Endothelial cell of umbilical vein (primary cell): Measurements from ENCODE around the gene BOD1L1. TPM values are rescaled to one million over a fixed set of nuclear protein-coding genes. Genes with fewer than 3 reads are reported as not detected.

Experiments
- BruUV-seq: library from RNA; stranded (reverse); fragments of 400-500 nt; replicated peaks from 2 replicates; lab custom pipeline; 2021; lab: Mats Ljungman, UMichigan
- CTCF ChIA-PET: fragments of 300-600, 350-600 bp; sonication (Branson Sonifier 250); formaldehyde crosslinking; loops from one replicate; lab custom pipeline; 2021; ENCODE audit warnings: antibody characterized with exemption, inconsistent platforms; lab: Charles Lee
- POLR2A ChIA-PET: fragments of 300-600, 350-600 bp; sonication (Branson Sonifier 250); formaldehyde crosslinking; loops from one replicate; lab custom pipeline; 2021; ENCODE audit warnings: antibody characterized with exemption, inconsistent platforms; lab: Charles Lee
- DNase-seq: peaks from one replicate; pipeline ENCODE4 v3.0.0-alpha.2; 2011; ENCODE audit warnings: low read depth, low spot score
- FAIRE-seq: peaks from 2 replicates; lab custom pipeline; 2011; peaks lifted over from hg19 to GRCh38; lab: Jason Lieb, UNC
- H2AFZ ChIP-seq: 2 replicates; pipeline ENCODE4 v1.6.0; 2012; ENCODE audit warnings: low read depth, low read length, control low read depth, inconsistent platforms
- H3K27ac ChIP-seq: 2 replicates; pipeline ENCODE4 v1.5.1; 2011; ENCODE audit warnings: low read depth, mild to moderate bottlenecking, control low read depth, low read length, moderate library complexity; ENCODE audit not compliant: insufficient read depth
- H3K27me3 ChIP-seq, 2 experiments: 2 replicates each; pipeline versions ENCODE4 v1.6.0 to v1.6.1; 2011; ENCODE audit warnings: low read length in 2 of 2, mixed read lengths in 1 of 2; ENCODE audit not compliant: control insufficient read depth in 2 of 2, insufficient read depth in 2 of 2
- H3K36me3 ChIP-seq, 2 experiments: 2 replicates in 1 of 2; 3 replicates in 1 of 2; pipeline ENCODE4 v1.5.1; 2011; ENCODE audit warnings: low read length in 2 of 2, mild to moderate bottlenecking in 1 of 2, moderate library complexity in 1 of 2; ENCODE audit not compliant: control insufficient read depth in 2 of 2, insufficient read depth in 2 of 2; ENCODE audit errors: extremely low read depth in 1 of 2
- H3K4me1 ChIP-seq: 3 replicates; pipeline ENCODE4 v1.5.1; 2011; ENCODE audit warnings: mild to moderate bottlenecking, low read length; ENCODE audit not compliant: control insufficient read depth, insufficient read depth; ENCODE audit errors: extremely low read depth
- H3K4me2 ChIP-seq: 2 replicates; pipeline ENCODE4 v1.6.1; 2011; ENCODE audit warnings: low read length, control low read depth, mixed read lengths; ENCODE audit not compliant: insufficient read depth
- H3K4me3 ChIP-seq, 3 experiments: fragments of 200-600 bp in 1 of 3; sonication (generic), shearing (Covaris generic) in 1 of 3; replicated peaks in 1 of 3; 2 replicates each; pipeline ENCODE4 v1.5.1; 2011 to 2016; ENCODE audit warnings: control low read depth in 3 of 3, low read length in 3 of 3, mild to moderate bottlenecking in 2 of 3, inconsistent platforms in 1 of 3, low read depth in 1 of 3, moderate library complexity in 1 of 3; ENCODE audit not compliant: insufficient read depth in 1 of 3
- H3K79me2 ChIP-seq: 2 replicates; pipeline ENCODE4 v1.6.0; 2012; ENCODE audit warnings: low read length, inconsistent platforms; ENCODE audit not compliant: control insufficient read depth, insufficient read depth
- H3K9ac ChIP-seq: replicated peaks from 2 replicates; pipeline ENCODE3; 2011; ENCODE audit warnings: low read length, control low read depth; ENCODE audit not compliant: insufficient read depth; ENCODE audit errors: extremely low read depth
- H3K9me1 ChIP-seq: replicated peaks from 3 replicates; pipeline ENCODE4 v1.6.0; 2011; ENCODE audit warnings: mild to moderate bottlenecking, low read length; ENCODE audit not compliant: control insufficient read depth, insufficient read depth; ENCODE audit errors: extremely low read depth
- H3K9me3 ChIP-seq: replicated peaks from 2 replicates; pipeline ENCODE4 v1.5.1; 2012; ENCODE audit warnings: low read length, inconsistent platforms; ENCODE audit not compliant: control insufficient read depth, insufficient read depth
- H4K20me1 ChIP-seq: replicated peaks from 2 replicates; pipeline ENCODE3; 2011; ENCODE audit warnings: mild to moderate bottlenecking, low read length; ENCODE audit not compliant: control insufficient read depth, insufficient read depth; ENCODE audit errors: extremely low read depth
- CTCF ChIP-seq, 2 donors: IDR thresholded peaks; 1 replicate in 1 of 2; 2 replicates in 1 of 2; pipeline ENCODE4 v1.5.1; 2011; ENCODE audit warnings: low read length in 2 of 2, mild to moderate bottlenecking in 2 of 2, moderate library complexity in 2 of 2, control low read depth in 1 of 2, inconsistent platforms in 1 of 2, low read depth in 1 of 2; ENCODE audit not compliant: insufficient read depth in 1 of 2; ENCODE audit errors: extremely low read depth in 1 of 2
- EZH2 ChIP-seq: IDR thresholded peaks from 2 replicates; pipeline ENCODE4 v1.6.1; 2012; ENCODE audit warnings: borderline replicate concordance, low read depth, mild to moderate bottlenecking, moderate library complexity, low read length, inconsistent platforms; ENCODE audit not compliant: severe bottlenecking
- POLR2A ChIP-seq: IDR thresholded peaks from 2 replicates; pipeline ENCODE4 v1.6.1; 2012; ENCODE audit warnings: low read depth, mild to moderate bottlenecking, control low read depth, low read length
- dilution Hi-C: fragments of 300-500 bp; cut with MboI; formaldehyde crosslinking; loops from one replicate; pipeline ENCODE4 v1.15.0; 2019; ENCODE audit warnings: low sequenced_read_pairs; ENCODE audit not compliant: extremely low pct_ligation_motif_present
- intact Hi-C: fragments of 100-400 bp; cut with micrococcal nuclease; formaldehyde crosslinking; loops from one replicate; pipeline ENCODE4 v1.10.0; 2022
- polyA plus RNA-seq, 4 experiments: library from polyadenylated mRNA; depleted of rRNA in 3 of 4; stranded (reverse) in 3 of 4; unstranded in 1 of 4; fragments of >200 nt; gene quantifications; 2 replicates each; pipeline versions ENCODE4 v1.2.1 to v1.2.3, GENCODE V29; 2011 to 2012; ENCODE audit warnings: missing spikeins in 1 of 4
- total RNA-seq: library from RNA; stranded (reverse); gene quantifications from 2 replicates; pipeline ENCODE4 v1.2.3, GENCODE V29; 2021

The BOD1L1 gene
- total and polyA plus RNA-seq, 2 donors (not counting 3 experiments of a cell fraction or from before 2014, with no cell fraction given): 5.2 to 31.2 TPM

DNA sequence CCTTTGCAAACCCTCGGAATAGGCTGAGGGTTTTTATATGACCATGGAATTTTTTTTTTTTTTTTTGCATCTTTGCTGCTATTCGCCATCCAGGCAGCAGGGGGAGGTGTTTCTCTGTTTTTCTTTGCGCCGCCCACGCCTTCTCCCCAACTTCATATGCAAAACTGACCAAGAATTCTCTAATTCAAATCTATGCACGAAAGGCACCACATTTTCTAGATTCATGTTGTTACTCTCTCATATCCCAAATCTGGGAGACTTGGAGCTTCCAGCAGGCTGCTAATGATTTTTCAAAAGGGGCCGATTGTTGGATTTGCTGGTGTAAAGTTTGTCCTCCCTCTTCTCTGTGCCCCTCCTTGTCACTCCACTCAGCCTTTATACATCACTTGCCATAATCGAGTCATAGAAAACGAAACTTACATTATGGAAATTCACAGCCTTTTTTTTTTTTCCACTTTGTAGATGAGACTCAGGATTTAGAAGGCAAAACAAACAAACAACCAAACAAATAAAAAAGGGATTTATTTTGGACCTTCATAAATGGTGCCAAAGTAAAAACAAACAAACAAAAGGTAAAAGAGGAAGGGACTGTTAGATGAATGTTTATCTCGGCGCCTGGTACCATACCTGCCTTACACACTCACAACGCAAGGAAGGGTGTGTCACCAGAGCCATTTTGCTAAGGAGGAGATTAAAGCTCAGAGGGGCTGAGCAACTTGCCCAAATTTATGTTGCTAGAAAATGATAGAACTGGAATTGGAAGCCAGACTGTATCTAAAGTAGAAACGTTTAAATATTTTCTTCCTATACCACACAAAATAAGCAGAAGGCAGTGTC, 29.3 kb upstream of the BOD1L1 start:
- peak; percentile 65 for DNase-seq
- intact Hi-C loops (loop anchor here (1.0 to 10.0 kb wide), 7 partner anchors 310 to 1740 kb away; partner anchors contain the start of gene CPEB2), dilution Hi-C loops (no loop called here)
- H3K4me1 ChIP-seq: peaks cover 4% of the 10 kb centered on the region
- FAIRE-seq: peak; percentile 60
- POLR2A ChIA-PET: no interaction called here
- no peak overlapping the region for H3K27ac ChIP-seq
- H3K36me3 ChIP-seq: no peaks in the 10 kb centered on the region
- H3K4me3 ChIP-seq: no peak overlapping the region
- H2AFZ ChIP-seq: no peak overlapping the region
- H3K4me2 ChIP-seq: no peak overlapping the region
- H4K20me1 ChIP-seq: no peaks in the 10 kb centered on the region
- H3K9me3 ChIP-seq: no peaks in the 10 kb centered on the region
- no peak overlapping the region for H3K9ac ChIP-seq
- peaks cover 4 to 5% of the 10 kb centered on the region in 2 experiments for H3K27me3 ChIP-seq
- TF ChIP-seq EZH2: no peak
- peak; percentile 70 to 72 for TF ChIP-seq CTCF (IDR thresholded peaks at IDR 0.05; ENCODE audit: extremely low read depth in 1 of 2, insufficient read depth in 1 of 2, low read depth in 1 of 2, low read length in 2 of 2)
- TF ChIP-seq POLR2A: no peak
- H3K9me1 ChIP-seq: no peaks in the 10 kb centered on the region
- H3K79me2 ChIP-seq: no peaks in the 10 kb centered on the region
- no TSS peak for BruUV-seq
- CTCF ChIA-PET: interaction anchor here (0.9 to 4.4 kb wide), 13 partner anchors 8 to 1800 kb away, joined by 3 to 32 read pairs (median 4); partner anchors contain the start of gene BOD1L1
